DMS153 (cell line): Measurements from ENCODE around the gene MACROD2.
"Not testable (repeated sequence)": the region's sequence is repeated elsewhere in the genome, so short reads cannot be mapped to it uniquely, and the experiment has no call there.

ENCODE experiments used
- DNase-seq: peaks from one replicate; lab custom pipeline; 2025; lab: John Stamatoyannopoulos, UW

The MACROD2 gene

GRCh38 chr20:15171016-15171415 lies 1175.7 kb downstream of the MACROD2 start:
- no peak for DNase-seq

- no peak for DNase-seq
These were observed 1181.6 kb downstream of the MACROD2 start for GRCh38 chr20:15176929-15177328.

- DNase-seq = no peak
These were observed 1183.3 kb downstream of the MACROD2 start for GRCh38 chr20:15178581-15178980.

- no peak for DNase-seq
These were observed 1184.1 kb downstream of the MACROD2 start for GRCh38 chr20:15179381-15179780.

- DNase-seq = no peak
These were observed 1184.5 kb downstream of the MACROD2 start for GRCh38 chr20:15179781-15180180.

GRCh38 chr20:15185322-15185721 lies 1190.0 kb downstream of the MACROD2 start:
- DNase-seq = no peak

GRCh38 chr20:15185913-15186312 lies 1190.6 kb downstream of the MACROD2 start:
- DNase-seq = no peak

- DNase-seq = no peak
These were observed 1192.3 kb downstream of the MACROD2 start for GRCh38 chr20:15187612-15188011.

GRCh38 chr20:15188415-15188814 lies 1193.1 kb downstream of the MACROD2 start:
- DNase-seq = no peak

- no peak for DNase-seq
These were observed 1195.9 kb downstream of the MACROD2 start for GRCh38 chr20:15191082-15191723.

GRCh38 chr20:15195378-15195777 lies 1200.1 kb downstream of the MACROD2 start:
- no peak for DNase-seq

GRCh38 chr20:15196547-15197255 lies 1201.4 kb downstream of the MACROD2 start:
- peak; percentile 69 for DNase-seq

GRCh38 chr20:15198017-15198416 lies 1202.7 kb downstream of the MACROD2 start:
- DNase-seq = not testable (repeated sequence)

GRCh38 chr20:15199698-15200097 lies 1204.4 kb downstream of the MACROD2 start:
- DNase-seq = no peak

GRCh38 chr20:15200147-15200565 lies 1204.8 kb downstream of the MACROD2 start:
- no peak for DNase-seq

- DNase-seq = no peak
These were observed 1206.3 kb downstream of the MACROD2 start for GRCh38 chr20:15201602-15202001.

GRCh38 chr20:15204234-15204633 lies 1208.9 kb downstream of the MACROD2 start:
- no peak for DNase-seq

GRCh38 chr20:15205028-15205427 lies 1209.7 kb downstream of the MACROD2 start:
- no peak for DNase-seq

- no peak for DNase-seq
These were observed 1210.4 kb downstream of the MACROD2 start for GRCh38 chr20:15205719-15206118.

- DNase-seq = no peak
These were observed 1214.2 kb downstream of the MACROD2 start for GRCh38 chr20:15209537-15209936.

GRCh38 chr20:15214051-15214450 lies 1218.7 kb downstream of the MACROD2 start:
- DNase-seq = no peak

GRCh38 chr20:15220009-15220656 lies 1224.8 kb downstream of the MACROD2 start:
- no peak for DNase-seq
